Daoy (cell line): Measurements from ENCODE around the gene LMAN2. TPM values are rescaled to one million over a fixed set of nuclear protein-coding genes. Genes with fewer than 3 reads are reported as not detected.

ENCODE experiments used
- DNase-seq: peaks from one replicate; pipeline ENCODE4 v3.0.0-alpha.2; 2015; ENCODE audit warnings: low read depth
- total RNA-seq: library from RNA; depleted of rRNA; stranded (reverse); fragments of >200 nt; shearing (Covaris generic); gene quantifications from 2 replicates; pipeline ENCODE4 v1.2.3, GENCODE V29; 2014; rRNA removed

LMAN2 gene
- total RNA-seq: 269 and 285 TPM in 2 replicates

GRCh38 chr5:177351392-177352329 is at the start of gene LMAN2:
Gene LMAN2, minus strand, starts transcription at chr5:177351668. Its CDS starts 21 bp downstream, at chr5:177351647.
- peak; percentile 98 for DNase-seq

- DNase-seq: no peak
Observed at GRCh38 chr5:177399997-177400868, 48.8 kb upstream of the LMAN2 start, which contains the start of gene PFN3. Gene PFN3, minus strand, starts transcription at chr5:177400661. Its CDS starts 85 bp downstream, at chr5:177400576.

GRCh38 chr5:177397875-177398390 is 46.5 kb upstream of the LMAN2 start:
- DNase-seq: no peak

GRCh38 chr5:177396807-177397206 is 45.3 kb upstream of the LMAN2 start:
- DNase-seq: no peak

GRCh38 chr5:177396078-177396477 is 44.6 kb upstream of the LMAN2 start:
- DNase-seq: no peak

- no peak for DNase-seq
Observed at GRCh38 chr5:177393990-177394389, 42.5 kb upstream of the LMAN2 start.

- DNase-seq: no peak
Observed at GRCh38 chr5:177393206-177393765, 41.8 kb upstream of the LMAN2 start.

- no peak for DNase-seq
Observed at GRCh38 chr5:177392765-177393164, 41.3 kb upstream of the LMAN2 start.

- DNase-seq: peak; percentile 89
Observed at GRCh38 chr5:177390363-177391300, 39.2 kb upstream of the LMAN2 start.

- peak; percentile 80 for DNase-seq
Observed at GRCh38 chr5:177389241-177390169, 38.0 kb upstream of the LMAN2 start.

- DNase-seq: no peak
Observed at GRCh38 chr5:177388521-177389052, 37.1 kb upstream of the LMAN2 start.

GRCh38 chr5:177387405-177387804 is 35.9 kb upstream of the LMAN2 start:
- DNase-seq: no peak

GRCh38 chr5:177386542-177386941 is 35.1 kb upstream of the LMAN2 start:
- DNase-seq: no peak

- DNase-seq: no peak
Observed at GRCh38 chr5:177385720-177386119, 34.3 kb upstream of the LMAN2 start.

GRCh38 chr5:177384134-177384533 is 32.7 kb upstream of the LMAN2 start, which contains the start of gene SLC34A1:
Gene SLC34A1, plus strand, starts transcription at chr5:177384434. Its CDS starts 1,308 bp downstream, at chr5:177385742.
- no peak for DNase-seq

- DNase-seq: no peak
Observed at GRCh38 chr5:177383181-177383580, 31.7 kb upstream of the LMAN2 start.

GRCh38 chr5:177382423-177383029 is 31.1 kb upstream of the LMAN2 start:
- DNase-seq: no peak

GRCh38 chr5:177380805-177381126 is 29.3 kb upstream of the LMAN2 start:
- no peak for DNase-seq
